RCC 7860 (cell line): ENCODE results near the gene AHCYL1.
A peak's percentile ranks its signal among the peaks of the same experiment; 100 is the strongest.

ENCODE experiments used
- DNase-seq: peaks from one replicate; pipeline ENCODE4 v3.0.0-alpha.2; 2015; ENCODE audit warnings: low spot score
- FAIRE-seq: peaks from 2 replicates; lab custom pipeline; 2012; peaks lifted over from hg19 to GRCh38; lab: Jason Lieb, UNC

AHCYL1 gene

DNA sequence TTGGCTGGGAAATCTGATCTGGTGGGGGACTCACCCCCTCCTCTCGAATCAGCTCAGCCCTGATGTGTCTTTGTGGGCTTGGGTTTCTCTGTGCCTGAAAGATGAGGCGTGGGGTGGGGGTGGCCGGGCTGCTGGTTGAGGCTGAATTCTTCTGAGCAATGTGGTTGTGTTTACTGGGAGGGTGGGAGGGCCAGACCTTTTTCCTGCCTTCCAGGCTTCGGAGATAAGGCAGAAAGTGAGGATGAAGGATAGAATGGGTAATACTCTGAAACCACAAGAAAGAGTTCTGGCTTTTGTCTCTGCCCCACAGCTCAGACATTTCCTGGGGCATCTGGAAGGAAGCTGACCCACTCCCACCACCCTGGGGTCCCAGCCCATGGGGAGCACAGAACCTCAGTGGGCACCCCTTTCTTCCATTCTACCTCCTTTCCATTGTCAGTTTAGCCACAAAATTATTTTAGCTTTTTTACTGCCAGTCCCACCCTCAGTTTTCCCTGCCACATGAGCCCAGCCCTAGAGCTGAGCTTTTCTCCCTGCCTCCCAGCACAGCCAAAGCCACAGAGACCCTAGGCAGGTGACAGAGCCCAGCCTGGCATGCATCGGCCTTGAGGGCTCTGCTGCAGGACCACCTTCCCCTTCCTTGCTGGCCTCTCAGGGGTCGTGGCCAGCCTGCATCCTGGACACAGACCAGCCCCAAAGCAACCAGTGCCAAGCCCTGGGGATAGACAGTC is 74.7 kb downstream of the AHCYL1 start:
- DNase-seq (no peak), FAIRE-seq (no peak)

DNA sequence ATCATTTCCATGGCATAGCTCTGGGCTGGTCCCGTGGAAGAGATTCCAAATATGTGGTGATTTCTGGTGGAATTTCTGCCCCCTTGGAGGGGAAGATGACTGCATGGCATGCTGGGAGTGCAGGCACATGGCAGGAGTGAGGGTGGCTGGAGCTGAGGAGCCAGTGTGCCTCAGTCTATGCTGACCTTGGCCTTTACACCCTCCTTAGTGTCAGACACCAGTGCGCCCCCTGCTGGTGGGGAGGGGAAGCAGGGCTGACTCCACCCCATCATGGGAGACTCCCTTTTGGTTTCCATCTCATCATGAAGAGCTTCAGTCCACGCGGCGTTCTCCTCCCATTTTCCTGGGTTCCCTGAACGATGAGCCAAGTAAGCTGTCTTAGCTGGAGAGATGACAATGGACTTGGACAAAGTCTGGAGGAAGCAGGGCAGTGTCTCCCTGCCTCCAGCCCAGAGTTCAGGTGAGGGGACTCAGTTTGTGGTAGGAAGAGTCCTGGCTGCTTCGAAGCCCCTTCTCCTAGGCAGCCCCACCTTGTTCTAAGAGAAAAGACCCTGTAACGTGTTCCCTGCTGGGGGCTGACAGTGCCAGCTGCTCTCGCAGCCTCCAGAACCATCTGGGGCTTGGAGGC is 75.6 kb downstream of the AHCYL1 start:
- FAIRE-seq (no peak), DNase-seq (peak; percentile 17)

DNA sequence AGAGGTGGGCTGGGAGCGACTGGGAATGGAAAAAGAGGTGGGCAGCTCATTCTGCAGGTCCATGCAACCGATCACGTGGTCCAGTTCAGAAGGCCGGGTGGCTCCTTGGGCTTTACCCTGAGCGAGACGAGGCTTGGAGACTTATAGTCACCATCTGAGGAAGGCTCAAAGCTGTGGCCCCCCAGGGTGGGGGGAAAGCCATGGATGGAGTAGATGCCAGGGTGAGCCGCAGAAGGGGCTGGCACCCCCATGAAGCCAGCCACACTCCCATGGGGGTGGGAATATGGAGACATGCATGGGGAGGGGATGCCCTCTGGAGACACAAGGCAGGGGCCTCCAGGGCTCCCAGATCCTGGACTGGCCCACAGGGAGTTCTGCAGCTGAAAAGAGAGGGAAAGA is 76.1 kb downstream of the AHCYL1 start:
- no peak for FAIRE-seq
- no peak for DNase-seq

- DNase-seq (no peak), FAIRE-seq (no peak)
Observed at GRCh38 chr1:110061341-110061740, 76.8 kb downstream of the AHCYL1 start.

- DNase-seq, result no peak
- no peak for FAIRE-seq
Observed at GRCh38 chr1:110062612-110063011, 78.0 kb downstream of the AHCYL1 start.

DNA sequence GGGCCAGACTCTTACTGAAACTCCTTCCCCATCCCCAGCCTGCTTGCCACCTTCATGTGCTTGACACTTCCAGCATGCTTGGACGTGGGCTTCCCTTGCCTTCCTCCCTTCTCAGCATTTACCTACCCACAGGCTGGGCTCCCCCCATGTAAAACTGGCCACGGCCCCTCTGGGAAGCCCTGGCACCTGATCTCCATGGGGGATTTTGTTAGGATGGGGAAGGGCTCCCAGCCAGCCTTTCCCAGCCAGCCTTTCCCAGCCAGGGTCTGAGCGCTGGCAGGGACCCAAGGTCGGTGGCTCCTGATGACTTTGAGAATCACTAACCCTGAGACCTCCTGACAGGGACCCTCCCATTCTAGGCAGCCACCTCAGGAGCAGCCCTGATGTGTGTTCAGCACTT is 79.2 kb downstream of the AHCYL1 start:
- DNase-seq, result no peak
- FAIRE-seq, result no peak

DNA sequence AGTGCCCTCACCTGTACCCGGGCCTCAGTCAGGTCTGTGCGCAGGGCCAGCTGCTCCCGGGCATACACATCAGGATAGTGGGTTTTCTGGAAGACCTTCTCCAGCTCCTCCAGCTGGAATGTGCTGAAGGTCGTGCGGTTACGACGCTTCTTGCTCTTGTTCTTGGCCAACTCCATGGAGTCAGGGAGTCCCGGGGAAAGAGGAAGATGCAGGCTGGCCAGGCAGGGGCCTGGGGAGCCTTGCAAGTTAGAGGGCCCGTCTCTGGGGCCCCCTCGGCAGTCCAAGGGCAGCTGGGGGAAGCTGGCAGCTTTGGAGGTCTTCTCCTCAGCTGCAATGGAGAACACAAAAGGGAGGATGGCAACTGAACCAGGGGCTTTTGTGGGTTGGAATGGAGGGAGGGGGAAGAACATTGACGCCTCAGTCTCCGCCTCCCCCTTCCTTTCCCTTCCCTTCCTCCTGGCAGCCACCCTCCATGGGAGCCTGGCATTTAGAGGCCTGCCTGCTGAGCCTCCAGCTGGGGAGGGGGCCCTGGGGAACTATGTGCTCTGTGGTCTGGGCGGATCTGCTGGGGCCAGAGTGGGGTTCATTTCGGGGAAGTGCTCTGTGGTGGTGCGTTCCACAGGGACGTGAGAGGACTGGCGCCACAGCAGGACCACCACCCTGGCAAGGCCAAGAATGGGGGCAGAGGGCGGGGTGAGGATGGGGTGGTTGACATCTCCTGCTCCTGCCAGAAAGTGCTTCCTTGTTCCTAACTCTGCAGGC is 80.2 kb downstream of the AHCYL1 start:
- DNase-seq (no peak), FAIRE-seq (no peak)

DNA sequence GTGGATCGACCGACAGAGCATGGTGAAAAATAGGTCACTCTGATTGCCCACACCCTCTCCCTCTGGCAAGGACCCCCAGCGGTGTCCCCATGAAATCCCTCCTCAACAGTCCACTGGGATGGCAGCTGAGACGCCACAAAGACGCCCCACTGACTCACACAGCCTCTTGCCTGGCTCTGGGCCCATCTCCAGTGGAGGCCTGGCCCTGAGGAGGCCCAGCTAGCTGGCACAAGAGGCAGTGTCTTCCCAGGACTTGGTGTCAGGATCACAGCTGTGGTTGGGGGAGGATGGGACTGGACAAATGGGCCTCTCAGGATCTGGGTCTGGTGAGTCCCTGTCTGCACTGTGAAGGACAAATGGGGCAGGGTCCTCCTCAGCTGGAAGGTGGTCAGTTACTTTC is 81.3 kb downstream of the AHCYL1 start:
- no peak for FAIRE-seq
- no peak for DNase-seq

DNA sequence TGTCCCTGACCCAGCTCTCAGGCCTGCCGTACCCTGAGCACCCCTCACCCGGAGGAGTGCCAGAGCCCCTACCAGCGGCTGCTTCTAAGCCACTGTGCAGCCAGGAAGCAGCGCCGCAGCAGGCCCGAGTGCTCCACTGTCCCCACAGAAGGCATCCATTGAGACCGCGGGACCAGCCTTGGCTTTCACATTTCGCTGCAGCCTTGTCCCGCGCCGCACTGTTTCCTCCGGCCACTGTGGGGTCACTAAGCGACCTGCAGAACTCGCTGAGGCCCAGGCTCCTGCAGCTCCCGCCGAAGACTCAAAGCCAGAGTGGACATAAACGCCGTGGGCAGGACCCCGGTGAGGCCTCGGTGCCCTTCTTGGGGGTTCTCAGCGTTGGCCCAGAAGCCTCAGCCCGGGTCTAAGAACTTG is 82.9 kb downstream of the AHCYL1 start:
- FAIRE-seq (no peak), DNase-seq (no peak)

- FAIRE-seq (no peak), DNase-seq (no peak)
Observed at GRCh38 chr1:110067893-110068645, 83.5 kb downstream of the AHCYL1 start.

- FAIRE-seq (no peak), DNase-seq (no peak)
Observed at GRCh38 chr1:110068646-110069403, 84.3 kb downstream of the AHCYL1 start.

DNA sequence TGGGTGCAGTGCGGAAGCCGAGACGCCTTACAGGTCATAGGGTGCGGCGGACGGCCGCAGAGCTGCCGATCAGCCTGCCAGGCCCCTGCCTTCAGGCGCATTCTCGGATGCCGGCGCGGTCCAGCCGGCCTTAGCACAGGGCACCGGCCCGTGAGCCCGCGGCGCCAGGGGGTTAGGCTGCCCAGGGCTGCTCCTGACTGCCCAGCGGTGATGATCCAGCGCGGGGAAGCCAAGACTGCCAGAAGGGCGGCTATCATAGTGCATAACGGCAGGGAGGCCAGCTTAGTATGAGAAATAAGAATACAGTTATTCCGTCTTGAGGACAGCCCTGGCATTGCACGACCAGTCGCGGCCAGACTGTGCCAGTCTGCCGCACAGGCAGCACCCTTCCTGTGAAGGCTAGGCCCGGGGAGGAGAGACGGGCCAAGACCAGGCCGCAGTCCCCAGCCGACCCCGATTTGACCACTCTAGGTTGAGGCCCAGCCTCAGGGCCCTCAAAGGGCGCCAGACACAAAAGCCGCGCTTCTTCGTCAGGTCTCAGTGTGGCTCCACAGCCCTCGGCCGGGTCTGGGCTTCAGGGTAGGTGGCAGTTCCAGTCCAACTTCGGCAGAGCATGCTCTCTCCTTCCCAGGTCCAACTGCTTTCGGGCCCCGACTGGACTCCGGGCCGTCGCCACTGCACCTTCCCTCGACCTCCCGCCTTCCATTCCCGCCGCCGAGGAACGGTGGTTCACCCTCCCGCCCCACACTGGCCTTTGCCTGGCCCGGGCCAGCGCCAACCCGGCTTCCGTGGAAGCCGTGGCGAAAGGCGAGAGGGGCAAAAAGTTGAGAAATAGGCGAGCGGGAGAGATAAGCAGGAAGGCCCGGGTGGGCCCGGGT is 85.1 kb downstream of the AHCYL1 start:
- no peak for DNase-seq
- no peak for FAIRE-seq

- DNase-seq, result no peak
- no peak for FAIRE-seq
Observed at GRCh38 chr1:110070282-110070669, 85.7 kb downstream of the AHCYL1 start.

GRCh38 chr1:110070671-110071242 is 86.2 kb downstream of the AHCYL1 start, which contains the start of gene ALX3:
TSS of gene ALX3 (minus strand) at chr1:110070672. CDS start at chr1:110070612, 60 bp downstream.
- FAIRE-seq (no peak), DNase-seq (no peak)
